GM12801 (cell line): Measurements from ENCODE around the gene BTG2.

Experiments used
- TF ChIP-seq, protein P1 (sequence below): IDR thresholded peaks from one replicate; pipeline ENCODE4 v1.5.1; 2011; ENCODE audit warnings: control low read depth; ENCODE audit not compliant: insufficient read length; ENCODE audit errors: extremely low read depth

Gene BTG2

DNA sequence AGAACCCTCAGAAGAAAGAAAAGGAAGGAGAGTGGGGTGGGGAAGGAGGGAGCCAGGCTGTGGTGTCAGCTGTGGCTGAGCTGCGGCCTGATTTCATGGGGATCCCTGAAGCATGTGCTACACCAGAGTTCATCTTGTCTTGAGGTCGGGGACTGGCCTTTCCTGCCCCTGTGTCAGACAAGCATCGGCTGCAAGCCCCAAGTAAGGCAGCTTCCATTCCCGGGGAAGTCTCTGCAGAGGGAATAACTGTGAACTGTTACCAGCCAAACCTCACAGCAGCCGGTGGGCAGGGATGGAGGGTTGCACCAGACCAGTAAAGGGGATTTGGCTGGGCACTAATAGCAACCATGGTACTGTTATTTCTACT is 35.7 kb upstream of the BTG2 start:
- TF ChIP-seq, protein P1, sequence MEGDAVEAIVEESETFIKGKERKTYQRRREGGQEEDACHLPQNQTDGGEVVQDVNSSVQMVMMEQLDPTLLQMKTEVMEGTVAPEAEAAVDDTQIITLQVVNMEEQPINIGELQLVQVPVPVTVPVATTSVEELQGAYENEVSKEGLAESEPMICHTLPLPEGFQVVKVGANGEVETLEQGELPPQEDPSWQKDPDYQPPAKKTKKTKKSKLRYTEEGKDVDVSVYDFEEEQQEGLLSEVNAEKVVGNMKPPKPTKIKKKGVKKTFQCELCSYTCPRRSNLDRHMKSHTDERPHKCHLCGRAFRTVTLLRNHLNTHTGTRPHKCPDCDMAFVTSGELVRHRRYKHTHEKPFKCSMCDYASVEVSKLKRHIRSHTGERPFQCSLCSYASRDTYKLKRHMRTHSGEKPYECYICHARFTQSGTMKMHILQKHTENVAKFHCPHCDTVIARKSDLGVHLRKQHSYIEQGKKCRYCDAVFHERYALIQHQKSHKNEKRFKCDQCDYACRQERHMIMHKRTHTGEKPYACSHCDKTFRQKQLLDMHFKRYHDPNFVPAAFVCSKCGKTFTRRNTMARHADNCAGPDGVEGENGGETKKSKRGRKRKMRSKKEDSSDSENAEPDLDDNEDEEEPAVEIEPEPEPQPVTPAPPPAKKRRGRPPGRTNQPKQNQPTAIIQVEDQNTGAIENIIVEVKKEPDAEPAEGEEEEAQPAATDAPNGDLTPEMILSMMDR, result no peak

DNA sequence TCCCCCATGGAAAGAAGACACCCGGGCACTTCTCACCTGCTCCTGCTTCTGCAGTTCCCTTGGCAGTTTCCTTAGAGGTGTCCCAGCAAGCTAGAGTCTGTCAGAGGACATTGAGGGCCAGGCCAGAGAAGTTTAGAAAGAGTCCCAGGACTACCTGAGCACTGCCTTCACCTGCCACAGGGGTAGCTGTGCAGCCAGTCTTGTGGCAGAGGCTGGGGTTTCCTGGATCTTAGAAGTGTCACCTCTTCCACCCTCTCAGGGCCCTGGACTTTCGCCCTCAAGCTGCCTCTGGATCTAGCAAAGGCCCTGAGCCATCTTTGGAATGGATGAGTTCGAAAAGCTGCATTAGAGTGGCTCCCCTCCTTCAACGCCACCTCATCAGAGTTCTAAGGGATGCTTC is 34.9 kb upstream of the BTG2 start:
- TF ChIP-seq, protein P1, result no peak

DNA sequence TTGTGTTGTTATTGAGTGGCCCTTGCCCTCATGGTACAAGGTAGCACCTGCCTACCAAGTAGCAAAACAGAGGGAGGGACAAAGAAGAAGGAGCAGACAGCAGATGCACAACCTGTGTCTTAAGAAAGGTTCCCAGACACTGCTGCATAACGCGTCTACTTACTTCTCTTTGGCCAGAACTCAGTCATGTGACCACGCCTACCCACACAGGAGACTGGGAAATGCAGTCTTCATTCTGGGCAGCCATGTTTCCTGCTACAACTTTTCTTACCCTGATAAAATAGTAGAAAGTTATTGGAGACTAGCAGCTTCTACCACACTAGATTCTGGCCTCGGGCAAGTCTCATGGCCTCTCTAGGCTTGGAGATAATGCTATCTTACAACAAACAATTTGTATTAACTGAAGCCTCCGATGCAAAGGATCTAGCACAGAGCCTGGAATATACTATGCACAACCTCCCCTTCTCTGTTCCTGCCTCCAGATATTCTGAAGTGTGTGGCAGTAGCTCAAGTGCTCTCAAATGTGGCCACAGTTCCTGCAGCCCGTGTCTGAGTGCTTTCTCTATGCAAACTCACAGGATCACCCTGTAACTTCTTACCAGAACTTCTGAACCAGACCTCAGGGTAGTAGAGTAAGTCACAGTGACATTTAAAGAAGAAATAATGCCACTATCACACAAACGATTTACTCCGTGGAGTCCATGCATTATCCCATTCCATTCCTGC is 34.1 kb upstream of the BTG2 start:
- TF ChIP-seq, protein P1, result no peak

DNA sequence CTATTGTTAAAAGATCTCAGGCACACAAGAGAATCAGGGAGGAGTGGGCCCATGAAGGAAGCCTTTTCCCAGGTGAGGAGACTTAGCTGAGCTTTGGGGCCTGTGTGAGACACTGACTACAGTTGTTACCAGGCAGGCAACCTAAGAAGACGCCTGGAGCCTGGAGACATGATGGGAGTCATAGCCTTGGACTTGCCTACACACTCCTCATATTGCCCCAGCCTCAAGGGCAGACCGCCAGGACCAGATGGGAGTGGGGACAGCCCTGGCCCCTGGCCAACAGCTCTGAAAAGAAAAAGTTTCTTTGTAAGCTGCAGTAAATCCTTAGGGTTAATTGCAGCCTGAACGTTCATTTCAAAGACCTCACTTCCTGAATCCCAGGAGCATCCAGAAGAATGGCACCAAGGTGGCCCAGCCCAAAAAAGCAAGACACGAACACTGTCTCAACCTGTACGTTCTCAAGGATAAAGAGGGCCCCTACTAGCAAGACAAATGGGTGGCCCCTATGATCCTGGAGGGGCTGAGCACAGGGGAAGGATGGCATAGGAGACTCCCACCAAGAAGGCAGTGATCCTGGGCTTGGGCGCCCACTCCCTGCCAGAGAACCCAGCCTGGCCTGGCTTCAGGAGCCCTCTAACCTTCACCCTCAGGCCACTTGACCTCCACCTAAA is 33.2 kb upstream of the BTG2 start:
- TF ChIP-seq, protein P1, result no peak

DNA sequence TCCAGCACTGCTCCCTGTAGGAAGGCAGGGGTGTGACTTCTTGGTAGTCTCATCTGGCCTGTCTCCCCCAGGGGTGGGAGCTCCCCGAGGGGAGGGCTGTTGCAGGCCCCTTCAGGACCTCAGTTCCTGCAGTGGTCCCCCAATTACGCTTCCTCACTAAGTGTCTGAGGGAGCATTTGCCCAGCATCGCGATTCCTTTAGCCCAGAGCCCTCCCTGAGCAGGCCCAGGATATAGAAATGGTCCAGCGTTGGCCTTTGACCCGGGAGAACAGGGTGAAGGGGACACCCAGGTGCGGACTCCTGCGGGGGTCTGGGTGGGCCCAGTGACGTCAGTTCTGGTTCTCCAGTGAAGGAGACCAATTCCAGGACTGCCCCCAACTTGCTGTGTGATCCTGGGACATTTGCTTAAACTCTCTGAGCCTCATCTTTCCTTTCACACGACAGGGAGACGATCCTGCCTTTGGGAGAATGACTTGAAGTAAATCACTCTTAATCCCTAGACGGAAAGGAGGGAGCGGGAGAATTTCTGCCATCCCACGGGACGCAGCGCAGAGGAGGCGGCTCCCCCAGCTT is 32.6 kb upstream of the BTG2 start:
- TF ChIP-seq, protein P1, result no peak

DNA sequence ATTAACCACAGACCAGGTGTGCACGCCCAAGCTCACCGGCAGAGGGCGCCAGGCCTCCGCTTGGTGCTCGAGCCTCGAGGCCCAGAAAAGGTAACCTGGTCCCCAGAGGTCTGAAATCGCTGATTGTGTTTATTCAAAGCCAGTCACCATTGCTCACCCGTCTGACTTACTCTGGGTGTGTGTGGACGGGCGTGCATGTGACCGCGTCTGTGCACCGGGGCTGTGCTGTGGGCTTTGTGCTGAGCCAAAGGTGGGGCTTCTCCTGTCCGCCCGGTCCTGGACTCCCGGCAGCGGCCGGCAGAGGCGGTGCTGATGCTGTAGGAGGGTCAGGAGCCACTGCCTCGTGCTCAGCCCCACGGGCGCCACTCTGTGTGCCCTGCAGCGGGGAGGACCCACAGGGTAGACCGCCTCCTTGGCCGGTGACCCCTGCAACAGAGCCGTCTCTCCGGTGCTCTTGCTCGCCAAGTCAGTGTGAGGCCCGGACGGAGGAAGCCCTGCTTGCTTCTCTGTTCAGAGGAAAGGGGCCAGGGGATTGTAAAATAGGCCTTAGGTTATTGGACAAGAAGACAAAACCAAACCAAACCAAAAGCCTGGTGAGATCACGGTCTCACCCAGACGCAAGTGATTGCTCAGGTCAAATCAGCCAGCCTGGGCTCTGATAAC is 32.0 kb upstream of the BTG2 start:
- TF ChIP-seq, protein P1, result peak; percentile 15

DNA sequence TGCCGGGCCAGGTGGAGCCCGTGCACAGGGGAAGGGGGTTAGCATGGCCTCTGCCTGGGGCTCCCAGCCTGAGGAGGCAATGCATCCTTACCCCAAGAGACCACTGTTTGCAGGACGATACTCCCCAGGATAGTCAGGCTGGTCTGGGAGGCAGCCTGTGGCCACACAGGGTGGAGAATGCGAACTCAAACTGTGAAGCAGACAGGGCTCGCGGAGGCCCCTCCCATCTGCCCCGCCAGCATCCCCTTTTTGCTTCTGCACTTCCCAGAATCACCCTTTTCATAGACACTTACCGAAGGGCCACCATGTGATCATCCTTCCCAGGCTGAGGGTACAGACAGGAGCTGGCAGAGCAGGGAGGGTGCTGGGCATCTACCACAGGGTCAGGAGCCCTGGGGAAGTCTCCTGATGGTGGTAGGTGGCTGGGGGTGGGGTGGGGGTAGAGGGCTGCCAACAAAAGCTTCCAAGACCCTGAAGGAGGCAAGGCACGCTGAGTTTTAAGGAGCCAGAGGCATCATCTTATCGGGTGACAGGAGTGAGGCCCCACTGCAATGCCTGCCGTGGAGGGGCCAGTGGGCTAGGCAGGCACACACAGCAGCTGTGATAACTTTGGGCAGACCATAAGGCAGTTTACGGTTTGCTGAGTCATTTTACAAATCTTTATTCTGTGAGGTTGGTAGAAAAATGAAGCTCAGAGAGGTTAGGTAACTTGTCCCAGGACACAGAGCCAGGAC is 31.3 kb upstream of the BTG2 start:
- TF ChIP-seq, protein P1, result no peak
